ENCODE results near the gene ARSD. TPM values are rescaled to one million over a fixed set of nuclear protein-coding genes. Genes with fewer than 3 reads are reported as not detected.
A peak's percentile ranks its signal among the peaks of the same experiment; 100 is the strongest.
"Not testable (repeated sequence)": the region's sequence is repeated elsewhere in the genome, so short reads cannot be mapped to it uniquely, and the experiment has no call there.

The ARSD gene
- total RNA-seq, 2 donors from 2014 or later = 13.2 to 25.3 TPM

GRCh38 chrX:2897311-2897689 lies 31.8 kb downstream of the ARSD start:
- DNase-seq (ENCODE audit: low spot score) (no peak), ATAC-seq (ENCODE audit: insufficient number of reproducible peaks, low FRiP score, low read depth) (no peak)
- H3K27me3 ChIP-seq (replicated peaks; ENCODE audit: insufficient read depth) = no peaks in the 10 kb centered on the region
- H3K4me1 ChIP-seq (ENCODE audit: control insufficient read depth in 1 of 2, low read depth in 2 of 2) = no peaks in the 10 kb centered on the region
- no peak overlapping the region for H3K27ac ChIP-seq
- TF ChIP-seq CTCF (IDR thresholded peaks at IDR 0.05) = no peak
- no peaks in the 10 kb centered on the region for H3K36me3 ChIP-seq
- no peaks in the 10 kb centered on the region for H3K9me3 ChIP-seq
- H3K4me3 ChIP-seq = no peak overlapping the region

- H3K4me3 ChIP-seq = no peak overlapping the region
- no peak for DNase-seq (ENCODE audit: low spot score)
- H3K27ac ChIP-seq = no peak overlapping the region
- no peaks in the 10 kb centered on the region for H3K27me3 ChIP-seq (replicated peaks; ENCODE audit: insufficient read depth)
- TF ChIP-seq CTCF (IDR thresholded peaks at IDR 0.05) = no peak
- no peaks in the 10 kb centered on the region for H3K4me1 ChIP-seq (ENCODE audit: control insufficient read depth in 1 of 2, low read depth in 2 of 2)
- no peaks in the 10 kb centered on the region for H3K9me3 ChIP-seq
- no peaks in the 10 kb centered on the region for H3K36me3 ChIP-seq
- no peak for ATAC-seq (ENCODE audit: insufficient number of reproducible peaks, low FRiP score, low read depth)
Observed at GRCh38 chrX:2894885-2895292, 34.2 kb downstream of the ARSD start.

- H3K36me3 ChIP-seq = no peaks in the 10 kb centered on the region
- no peak overlapping the region for H3K4me3 ChIP-seq
- no peak overlapping the region for H3K27ac ChIP-seq
- ATAC-seq (ENCODE audit: insufficient number of reproducible peaks, low FRiP score, low read depth) = no peak
- no peaks in the 10 kb centered on the region for H3K4me1 ChIP-seq (ENCODE audit: control insufficient read depth in 1 of 2, low read depth in 2 of 2)
- H3K9me3 ChIP-seq = no peaks in the 10 kb centered on the region
- DNase-seq (ENCODE audit: low spot score) = no peak
- no peaks in the 10 kb centered on the region for H3K27me3 ChIP-seq (replicated peaks; ENCODE audit: insufficient read depth)
- TF ChIP-seq CTCF (IDR thresholded peaks at IDR 0.05) = no peak
Observed at GRCh38 chrX:2892816-2893215, 36.3 kb downstream of the ARSD start.

GRCh38 chrX:2890536-2891460 lies 38.3 kb downstream of the ARSD start:
- ATAC-seq (ENCODE audit: insufficient number of reproducible peaks, low FRiP score, low read depth); H3K36me3 ChIP-seq; H3K27ac ChIP-seq; H3K4me1 ChIP-seq (ENCODE audit: control insufficient read depth in 1 of 2, low read depth in 2 of 2); H3K9me3 ChIP-seq; H3K4me3 ChIP-seq; DNase-seq (ENCODE audit: low spot score); H3K27me3 ChIP-seq (replicated peaks; ENCODE audit: insufficient read depth): not testable (repeated sequence)

- H3K36me3 ChIP-seq; DNase-seq (ENCODE audit: low spot score); H3K9me3 ChIP-seq; H3K4me1 ChIP-seq (ENCODE audit: control insufficient read depth in 1 of 2, low read depth in 2 of 2); H3K27me3 ChIP-seq (replicated peaks; ENCODE audit: insufficient read depth); H3K27ac ChIP-seq; ATAC-seq (ENCODE audit: insufficient number of reproducible peaks, low FRiP score, low read depth): not testable (repeated sequence)
- peak overlapping the region; percentile 71 for H3K4me3 ChIP-seq
Observed at GRCh38 chrX:2889706-2890490, 39.2 kb downstream of the ARSD start.

- no peak for TF ChIP-seq CTCF (IDR thresholded peaks at IDR 0.05)
- H3K36me3 ChIP-seq = no peaks in the 10 kb centered on the region
Observed at GRCh38 chrX:2889045-2889605, 40.0 kb downstream of the ARSD start.

More at GRCh38 chrX:2889045-2889605, 40.0 kb downstream of the ARSD start:
- Histone ChIP-seq H3K27ac (no peak overlapping the region), H3K4me1 (ENCODE audit: control insufficient read depth in 1 of 2, low read depth in 2 of 2) (no peaks in the 10 kb centered on the region), H3K4me3 (peak overlapping the region; percentile 71), H3K27me3 (replicated peaks; ENCODE audit: insufficient read depth) (no peaks in the 10 kb centered on the region), H3K9me3 (no peaks in the 10 kb centered on the region)
- no peak for ATAC-seq (ENCODE audit: insufficient number of reproducible peaks, low FRiP score, low read depth)
- DNase-seq (ENCODE audit: low spot score) = no peak
